Type B pancreatic cell (in vitro differentiated cells): ENCODE results near the gene THEMIS. TPM values are rescaled to one million over a fixed set of nuclear protein-coding genes. Genes with fewer than 3 reads are reported as not detected.

Experiments
- DNase-seq: peaks from one replicate; pipeline ENCODE4 v3.0.0; 2021; ENCODE audit warnings: mixed read lengths; ENCODE audit not compliant: unreplicated experiment; ENCODE audit errors: extremely low spot score
- H3K27ac Mint-ChIP-seq: 2 replicates; pipeline ENCODE4 v1.8.0; 2021; ENCODE audit warnings: mild to moderate bottlenecking, mixed read lengths
- H3K27me3 Mint-ChIP-seq: 2 replicates; pipeline ENCODE4 v1.8.0; 2021; ENCODE audit warnings: mixed read lengths
- H3K36me3 Mint-ChIP-seq: 2 replicates; pipeline ENCODE4 v1.8.0; 2021; ENCODE audit warnings: mixed read lengths
- H3K4me1 Mint-ChIP-seq: one replicate; pipeline ENCODE4 v1.8.0; 2021; ENCODE audit warnings: mixed read lengths; ENCODE audit not compliant: unreplicated experiment
- H3K4me3 Mint-ChIP-seq: 2 replicates; pipeline ENCODE4 v1.8.0; 2021; ENCODE audit warnings: mild to moderate bottlenecking, mixed read lengths
- H3K9me3 Mint-ChIP-seq: 2 replicates; pipeline ENCODE4 v1.8.0; 2021; ENCODE audit warnings: mixed read lengths
- total RNA-seq: library from RNA; stranded (reverse); gene quantifications from 2 replicates; pipeline ENCODE4 v1.2.1, GENCODE V29; 2021; ENCODE audit warnings: low replicate concordance
- TF ChIP-seq, protein P1 (sequence below): fragments of 200-600 bp; sonication (generic); conservative IDR thresholded peaks from 2 replicates; pipeline ENCODE4 v1.5.0; 2021; ENCODE audit warnings: antibody characterized with exemption, mild to moderate bottlenecking

The THEMIS gene
- total RNA-seq, 1 donor from 2014 or later: not detected

DNA sequence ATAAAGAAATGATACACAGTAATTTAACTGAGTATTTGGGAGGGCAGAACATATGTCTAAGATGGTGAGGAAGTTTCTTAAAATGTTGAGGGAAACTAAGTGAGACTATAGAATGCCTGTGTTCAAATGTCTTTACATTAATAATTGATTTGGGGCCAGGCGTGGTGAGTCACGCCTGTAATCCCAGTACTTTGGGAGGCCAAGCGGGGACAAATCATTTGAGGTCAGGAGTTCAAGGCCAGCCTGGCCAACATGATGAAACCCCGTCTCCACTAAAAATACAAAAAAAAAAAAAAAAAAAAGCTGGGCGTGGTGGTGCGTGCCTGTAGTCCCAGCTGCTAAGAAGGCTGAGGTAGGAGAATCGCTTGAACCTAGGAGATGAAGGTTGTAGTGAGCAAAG, 66.7 kb downstream of the THEMIS start:
- Mint-ChIP-seq H3K4me3 (no peak overlapping the region), H3K27ac (no peak overlapping the region), H3K36me3 (no peaks in the 10 kb centered on the region), H3K9me3 (no peaks in the 10 kb centered on the region), H3K27me3 (no peaks in the 10 kb centered on the region), H3K4me1 (no peaks in the 10 kb centered on the region)
- TF ChIP-seq, protein P1, sequence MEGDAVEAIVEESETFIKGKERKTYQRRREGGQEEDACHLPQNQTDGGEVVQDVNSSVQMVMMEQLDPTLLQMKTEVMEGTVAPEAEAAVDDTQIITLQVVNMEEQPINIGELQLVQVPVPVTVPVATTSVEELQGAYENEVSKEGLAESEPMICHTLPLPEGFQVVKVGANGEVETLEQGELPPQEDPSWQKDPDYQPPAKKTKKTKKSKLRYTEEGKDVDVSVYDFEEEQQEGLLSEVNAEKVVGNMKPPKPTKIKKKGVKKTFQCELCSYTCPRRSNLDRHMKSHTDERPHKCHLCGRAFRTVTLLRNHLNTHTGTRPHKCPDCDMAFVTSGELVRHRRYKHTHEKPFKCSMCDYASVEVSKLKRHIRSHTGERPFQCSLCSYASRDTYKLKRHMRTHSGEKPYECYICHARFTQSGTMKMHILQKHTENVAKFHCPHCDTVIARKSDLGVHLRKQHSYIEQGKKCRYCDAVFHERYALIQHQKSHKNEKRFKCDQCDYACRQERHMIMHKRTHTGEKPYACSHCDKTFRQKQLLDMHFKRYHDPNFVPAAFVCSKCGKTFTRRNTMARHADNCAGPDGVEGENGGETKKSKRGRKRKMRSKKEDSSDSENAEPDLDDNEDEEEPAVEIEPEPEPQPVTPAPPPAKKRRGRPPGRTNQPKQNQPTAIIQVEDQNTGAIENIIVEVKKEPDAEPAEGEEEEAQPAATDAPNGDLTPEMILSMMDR: no peak
- DNase-seq: no peak

GRCh38 chr6:127833336-127833735, 67.5 kb downstream of the THEMIS start:
- TF ChIP-seq, protein P1: no peak
- H3K4me3 Mint-ChIP-seq: no peak overlapping the region
- no peak overlapping the region for H3K27ac Mint-ChIP-seq
- H3K27me3 Mint-ChIP-seq: no peaks in the 10 kb centered on the region
- DNase-seq: no peak
- no peaks in the 10 kb centered on the region for H3K4me1 Mint-ChIP-seq
- no peaks in the 10 kb centered on the region for H3K9me3 Mint-ChIP-seq
- H3K36me3 Mint-ChIP-seq: no peaks in the 10 kb centered on the region

GRCh38 chr6:127832381-127832780, 68.5 kb downstream of the THEMIS start:
- DNase-seq: no peak
- TF ChIP-seq, protein P1: no peak
- H3K4me1 Mint-ChIP-seq: no peaks in the 10 kb centered on the region
- no peaks in the 10 kb centered on the region for H3K27me3 Mint-ChIP-seq
- H3K27ac Mint-ChIP-seq: no peak overlapping the region
- H3K36me3 Mint-ChIP-seq: no peaks in the 10 kb centered on the region
- H3K4me3 Mint-ChIP-seq: no peak overlapping the region
- H3K9me3 Mint-ChIP-seq: no peaks in the 10 kb centered on the region

DNA sequence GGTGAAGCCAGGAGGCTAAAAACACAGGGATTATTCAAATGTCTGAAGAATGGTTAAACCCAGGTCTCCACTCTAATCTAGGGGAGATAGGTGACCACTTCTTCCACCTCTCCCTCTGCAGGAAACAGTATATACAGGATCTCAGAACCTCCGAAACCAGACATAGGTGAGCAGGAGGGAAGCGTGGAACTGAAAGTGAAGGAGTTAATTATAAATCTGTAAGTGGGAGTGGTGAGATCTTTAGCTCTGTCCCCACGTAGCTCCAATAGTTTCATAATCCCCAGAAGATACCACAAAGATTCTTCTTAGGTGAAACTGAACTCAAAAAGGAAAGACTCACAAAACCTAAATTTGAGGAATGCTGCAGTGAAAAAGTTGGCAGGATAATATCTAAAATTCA, 76.8 kb downstream of the THEMIS start:
- Mint-ChIP-seq H3K27ac (no peak overlapping the region), H3K4me1 (no peaks in the 10 kb centered on the region), H3K27me3 (no peaks in the 10 kb centered on the region), H3K9me3 (no peaks in the 10 kb centered on the region), H3K36me3 (no peaks in the 10 kb centered on the region), H3K4me3 (no peak overlapping the region)
- TF ChIP-seq, protein P1: no peak
- DNase-seq: no peak

- no peak for DNase-seq
- no peaks in the 10 kb centered on the region for H3K27me3 Mint-ChIP-seq
- TF ChIP-seq, protein P1: no peak
- H3K9me3 Mint-ChIP-seq: no peaks in the 10 kb centered on the region
- H3K4me3 Mint-ChIP-seq: no peak overlapping the region
- H3K4me1 Mint-ChIP-seq: no peaks in the 10 kb centered on the region
- H3K36me3 Mint-ChIP-seq: no peaks in the 10 kb centered on the region
- H3K27ac Mint-ChIP-seq: no peak overlapping the region
These were observed 79.4 kb downstream of the THEMIS start for GRCh38 chr6:127821431-127821830.

DNA sequence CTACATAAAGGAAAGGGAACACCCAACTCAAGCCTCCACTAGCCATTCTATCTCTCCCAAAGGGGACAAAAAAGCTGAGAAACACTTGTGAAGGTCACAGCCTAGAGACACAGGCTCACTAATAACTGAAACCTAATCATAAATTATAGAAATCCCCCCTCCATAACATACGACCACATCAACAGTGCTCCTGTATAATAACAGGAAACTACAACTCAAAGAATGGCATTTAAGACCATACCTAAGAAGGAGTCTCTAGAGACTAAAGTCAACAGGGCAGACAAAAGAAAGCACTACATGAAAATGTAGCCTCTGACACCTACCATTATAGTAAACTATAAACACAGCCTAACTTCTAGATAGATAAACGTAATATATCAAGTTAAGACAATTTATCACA, 82.7 kb downstream of the THEMIS start:
- Mint-ChIP-seq H3K27ac (no peak overlapping the region), H3K9me3 (no peaks in the 10 kb centered on the region), H3K4me1 (no peaks in the 10 kb centered on the region), H3K27me3 (peaks cover 3% of the 10 kb centered on the region), H3K4me3 (no peak overlapping the region), H3K36me3 (no peaks in the 10 kb centered on the region)
- TF ChIP-seq, protein P1: no peak
- DNase-seq: no peak
